Measurements from ENCODE around the gene SMYD3.

DNA sequence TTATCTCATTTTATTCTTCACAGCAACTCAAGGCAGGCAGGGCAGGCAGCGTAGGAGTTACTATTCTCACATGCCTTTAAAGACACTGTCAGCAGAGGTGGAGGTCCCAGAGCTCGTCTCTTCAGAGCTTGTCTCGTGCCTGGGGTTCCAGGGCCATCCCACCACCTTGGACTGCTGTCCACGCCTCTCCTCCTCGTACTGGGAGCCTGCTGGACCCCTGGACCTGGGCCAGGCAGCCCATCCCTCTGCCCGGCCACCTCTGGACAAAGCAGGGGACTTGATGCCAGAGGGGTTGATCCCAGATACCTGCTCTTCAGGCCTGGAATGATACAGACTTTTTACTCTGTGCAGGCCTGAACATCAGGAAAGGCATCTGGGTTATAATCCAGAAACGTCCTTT is 805.4 kb downstream of the SMYD3 start:
- TF ChIP-seq, protein P1, sequence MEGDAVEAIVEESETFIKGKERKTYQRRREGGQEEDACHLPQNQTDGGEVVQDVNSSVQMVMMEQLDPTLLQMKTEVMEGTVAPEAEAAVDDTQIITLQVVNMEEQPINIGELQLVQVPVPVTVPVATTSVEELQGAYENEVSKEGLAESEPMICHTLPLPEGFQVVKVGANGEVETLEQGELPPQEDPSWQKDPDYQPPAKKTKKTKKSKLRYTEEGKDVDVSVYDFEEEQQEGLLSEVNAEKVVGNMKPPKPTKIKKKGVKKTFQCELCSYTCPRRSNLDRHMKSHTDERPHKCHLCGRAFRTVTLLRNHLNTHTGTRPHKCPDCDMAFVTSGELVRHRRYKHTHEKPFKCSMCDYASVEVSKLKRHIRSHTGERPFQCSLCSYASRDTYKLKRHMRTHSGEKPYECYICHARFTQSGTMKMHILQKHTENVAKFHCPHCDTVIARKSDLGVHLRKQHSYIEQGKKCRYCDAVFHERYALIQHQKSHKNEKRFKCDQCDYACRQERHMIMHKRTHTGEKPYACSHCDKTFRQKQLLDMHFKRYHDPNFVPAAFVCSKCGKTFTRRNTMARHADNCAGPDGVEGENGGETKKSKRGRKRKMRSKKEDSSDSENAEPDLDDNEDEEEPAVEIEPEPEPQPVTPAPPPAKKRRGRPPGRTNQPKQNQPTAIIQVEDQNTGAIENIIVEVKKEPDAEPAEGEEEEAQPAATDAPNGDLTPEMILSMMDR (IDR thresholded peaks at IDR 0.05) = no peak
- no peak for TF ChIP-seq POLR2A (IDR thresholded peaks at IDR 0.05)
